Esophagus muscularis mucosa (tissue), 4 donors: ENCODE data around the gene GRIN2D. TPM values are rescaled to one million over a fixed set of nuclear protein-coding genes. Genes with fewer than 3 reads are reported as not detected.

Source experiments
- DNase-seq: peaks from one replicate; pipeline ENCODE4 v3.0.0-alpha.2; 2017; ENCODE audit errors: extremely low spot score
- H3K27ac ChIP-seq, 4 donors: fragments of 200-600 bp; sonication (generic); replicated peaks in 1 of 4; 1 replicate in 3 of 4; 2 replicates in 1 of 4; pipeline ENCODE4 v1.5.1; 2016 to 2019; ENCODE audit warnings: mild to moderate bottlenecking in 1 of 4
- H3K27me3 ChIP-seq, 4 donors: fragments of 200-600 bp; sonication (generic); one replicate each; pipeline versions ENCODE4 v1.5.1 to v1.6.0; 2016 to 2019
- H3K36me3 ChIP-seq, 4 donors: fragments of 200-600 bp; sonication (generic); one replicate each; pipeline ENCODE4 v1.5.1; 2016 to 2019
- H3K4me1 ChIP-seq, 4 donors: fragments of 200-600 bp; sonication (generic); one replicate each; pipeline ENCODE4 v1.5.1; 2016 to 2019
- H3K4me3 ChIP-seq, 4 donors: fragments of 200-600 bp; sonication (generic); 1 replicate in 2 of 4; 2 replicates in 2 of 4; pipeline ENCODE4 v1.5.1; 2016 to 2019; ENCODE audit warnings: mild to moderate bottlenecking in 4 of 4, moderate library complexity in 1 of 4
- H3K9me3 ChIP-seq, 4 donors: fragments of 200-600 bp; sonication (generic); 1 replicate in 3 of 4; 2 replicates in 1 of 4; pipeline ENCODE4 v1.5.1; 2016 to 2019
- EP300 ChIP-seq: sonication (generic); formaldehyde crosslinking; IDR thresholded peaks from one replicate; pipeline ENCODE4 v1.6.1; 2017; ENCODE audit warnings: antibody characterized with exemption
- POLR2A ChIP-seq: fragments of 450-650 bp; IDR thresholded peaks from one replicate; pipeline ENCODE4 v1.6.1; 2017; ENCODE audit warnings: antibody characterized with exemption, moderate library complexity, mild to moderate bottlenecking, low read depth
- POLR2AphosphoS5 ChIP-seq, 2 donors: sonication (generic); formaldehyde crosslinking; IDR thresholded peaks; one replicate each; pipeline ENCODE4 v1.6.1; 2017; ENCODE audit warnings: antibody characterized with exemption in 2 of 2
- WGBS: methylation state at CpG from one replicate; pipeline ENCODE4 v1.1.5; 2018; 5-methylcytosine and 5-hydroxymethylcytosine counted together
- intact Hi-C: fragments of 100-400 bp; cut with DNase I; formaldehyde crosslinking; loops from one replicate; pipeline ENCODE4 v1.15.1; 2023
- total RNA-seq, 4 donors: library from RNA; depleted of rRNA; stranded (reverse); fragments of >200 nt; gene quantifications; one replicate each; pipeline versions ENCODE4 v1.1.0 to v1.2.1, GENCODE V29; 2016
- TF ChIP-seq, protein P1 (sequence below), 3 experiments: fragments of 200-600 bp in 2 of 3; fragments of 450-650 bp in 1 of 3; sonication (generic) in 2 of 3; IDR thresholded peaks; one replicate each; pipeline ENCODE4 v1.5.1; 2017 to 2019; ENCODE audit warnings: antibody characterized with exemption in 3 of 3, mild to moderate bottlenecking in 2 of 3, moderate library complexity in 1 of 3

GRIN2D gene
- total RNA-seq, 4 donors from 2014 or later, result 0.19 to 0.42 (median 0.37) TPM

DNA sequence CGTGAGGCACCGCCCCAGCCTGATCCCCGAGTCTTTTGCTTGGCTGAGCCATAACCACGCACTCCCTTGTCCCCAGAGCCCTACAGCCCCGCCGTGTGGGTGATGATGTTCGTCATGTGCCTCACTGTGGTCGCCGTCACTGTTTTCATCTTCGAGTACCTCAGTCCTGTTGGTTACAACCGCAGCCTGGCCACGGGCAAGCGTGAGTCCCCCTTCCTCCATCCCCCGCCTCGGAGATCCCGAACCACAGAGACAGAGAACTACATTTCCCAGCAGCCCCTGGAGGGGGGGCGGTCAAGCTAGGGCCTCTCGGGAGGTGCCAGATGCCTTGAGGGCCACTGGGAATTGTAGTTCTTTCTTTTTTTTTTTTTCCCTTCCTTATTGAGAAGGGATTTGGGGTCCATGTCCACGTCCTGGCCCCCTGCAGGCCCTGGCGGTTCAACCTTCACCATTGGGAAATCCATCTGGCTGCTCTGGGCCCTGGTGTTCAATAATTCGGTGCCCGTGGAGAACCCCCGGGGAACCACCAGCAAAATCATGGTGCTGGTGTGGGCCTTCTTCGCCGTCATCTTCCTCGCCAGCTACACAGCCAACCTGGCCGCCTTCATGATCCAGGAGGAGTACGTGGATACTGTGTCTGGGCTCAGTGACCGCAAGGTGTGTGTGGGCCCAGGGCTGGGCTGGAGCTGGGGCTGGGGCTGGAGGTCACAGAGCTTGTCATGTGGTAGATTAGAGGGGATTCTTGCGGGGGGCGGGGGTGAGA lies 25.9 kb downstream of the GRIN2D start:
- H3K27ac ChIP-seq, result no peak overlapping the region
- H3K9me3 ChIP-seq, result no peaks in the 10 kb centered on the region
- H3K27me3 ChIP-seq, result peaks cover 0 to 49% (median 24%) of the 10 kb centered on the region in 4 donors
- DNase-seq, result no peak
- H3K4me3 ChIP-seq, result no peak overlapping the region
- intact Hi-C loops, result no loop called here
- H3K36me3 ChIP-seq, result no peaks in the 10 kb centered on the region
- H3K4me1 ChIP-seq, result peaks cover 4 to 17% (median 16%) of the 10 kb centered on the region in 4 donors
- TF ChIP-seq, protein P1, sequence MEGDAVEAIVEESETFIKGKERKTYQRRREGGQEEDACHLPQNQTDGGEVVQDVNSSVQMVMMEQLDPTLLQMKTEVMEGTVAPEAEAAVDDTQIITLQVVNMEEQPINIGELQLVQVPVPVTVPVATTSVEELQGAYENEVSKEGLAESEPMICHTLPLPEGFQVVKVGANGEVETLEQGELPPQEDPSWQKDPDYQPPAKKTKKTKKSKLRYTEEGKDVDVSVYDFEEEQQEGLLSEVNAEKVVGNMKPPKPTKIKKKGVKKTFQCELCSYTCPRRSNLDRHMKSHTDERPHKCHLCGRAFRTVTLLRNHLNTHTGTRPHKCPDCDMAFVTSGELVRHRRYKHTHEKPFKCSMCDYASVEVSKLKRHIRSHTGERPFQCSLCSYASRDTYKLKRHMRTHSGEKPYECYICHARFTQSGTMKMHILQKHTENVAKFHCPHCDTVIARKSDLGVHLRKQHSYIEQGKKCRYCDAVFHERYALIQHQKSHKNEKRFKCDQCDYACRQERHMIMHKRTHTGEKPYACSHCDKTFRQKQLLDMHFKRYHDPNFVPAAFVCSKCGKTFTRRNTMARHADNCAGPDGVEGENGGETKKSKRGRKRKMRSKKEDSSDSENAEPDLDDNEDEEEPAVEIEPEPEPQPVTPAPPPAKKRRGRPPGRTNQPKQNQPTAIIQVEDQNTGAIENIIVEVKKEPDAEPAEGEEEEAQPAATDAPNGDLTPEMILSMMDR (IDR thresholded peaks at IDR 0.05), result no peak
- TF ChIP-seq POLR2A (no peak), POLR2AphosphoS5 (IDR thresholded peaks at IDR 0.05) (no peak), EP300 (no peak)
- WGBS, result 72% methylated on average over 30 of the region's 31 CpGs

DNA sequence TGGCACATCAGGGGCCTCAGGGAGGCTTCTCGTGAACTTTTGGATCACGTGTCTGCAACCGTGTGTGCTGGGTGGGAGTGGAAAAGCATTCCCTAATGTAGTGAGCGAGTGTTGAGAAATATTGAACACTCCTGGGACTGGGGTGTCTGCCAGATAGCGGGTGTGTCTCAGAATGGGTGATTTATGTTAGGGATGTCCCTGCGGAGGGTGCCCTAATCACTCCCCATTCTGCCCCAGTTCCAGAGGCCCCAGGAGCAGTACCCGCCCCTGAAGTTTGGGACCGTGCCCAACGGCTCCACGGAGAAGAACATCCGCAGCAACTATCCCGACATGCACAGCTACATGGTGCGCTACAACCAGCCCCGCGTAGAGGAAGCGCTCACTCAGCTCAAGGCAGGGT lies 28.1 kb downstream of the GRIN2D start:
- Histone ChIP-seq H3K4me3 (no peak overlapping the region), H3K4me1 (peaks cover 0 to 2% (median 0%) of the 10 kb centered on the region in 4 donors), H3K36me3 (no peaks in the 10 kb centered on the region), H3K27me3 (peaks cover 0 to 27% (median 7%) of the 10 kb centered on the region in 4 donors), H3K9me3 (no peaks in the 10 kb centered on the region), H3K27ac (no peak overlapping the region)
- TF ChIP-seq EP300 (no peak), POLR2AphosphoS5 (IDR thresholded peaks at IDR 0.05) (no peak), POLR2A (no peak)
- TF ChIP-seq, protein P1 (IDR thresholded peaks at IDR 0.05), result no peak
- WGBS, result 55% methylated on average over 5 of the region's 16 CpGs
- no peak for DNase-seq
- intact Hi-C loops, result no loop called here

DNA sequence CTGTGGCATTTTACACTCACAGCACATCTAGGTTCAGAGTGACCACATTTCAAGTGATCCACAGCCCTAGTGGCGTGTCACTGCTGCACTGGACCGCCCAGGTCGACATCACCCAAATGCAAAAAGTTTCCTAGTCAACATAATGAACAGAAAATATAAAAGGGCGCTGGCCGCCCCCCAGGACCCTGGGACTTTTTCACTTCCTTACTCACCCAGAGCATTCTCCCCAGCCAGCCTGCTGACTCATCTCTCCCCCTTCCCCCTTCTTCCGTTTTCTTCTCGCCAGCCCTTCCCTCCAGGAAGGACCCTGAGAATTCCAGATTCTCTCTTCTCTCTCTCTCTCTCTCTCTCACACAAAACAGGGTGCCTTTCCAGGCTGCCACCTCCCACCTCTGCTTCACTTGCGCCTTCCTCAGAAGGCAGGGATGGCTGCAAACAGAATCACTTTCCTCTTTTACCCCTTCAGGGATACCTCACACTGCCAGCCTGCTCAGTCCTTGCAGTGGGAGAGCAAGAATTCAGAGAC lies 31.3 kb downstream of the GRIN2D start:
- no peak overlapping the region for H3K27ac ChIP-seq
- no peaks in the 10 kb centered on the region for H3K27me3 ChIP-seq
- 31% methylated on average over 8 of the region's 8 CpGs for whole genome bisulfite sequencing
- H3K9me3 ChIP-seq, result no peaks in the 10 kb centered on the region
- TF ChIP-seq POLR2A, result no peak
- TF ChIP-seq POLR2AphosphoS5 (IDR thresholded peaks at IDR 0.05), result no peak
- TF ChIP-seq, protein P1 (IDR thresholded peaks at IDR 0.05), result no peak
- no peak for TF ChIP-seq EP300
- H3K4me3 ChIP-seq, result no peak overlapping the region
- no peaks in the 10 kb centered on the region for H3K36me3 ChIP-seq
- intact Hi-C loops, result no loop called here
- DNase-seq, result no peak
- no peaks in the 10 kb centered on the region for H3K4me1 ChIP-seq

DNA sequence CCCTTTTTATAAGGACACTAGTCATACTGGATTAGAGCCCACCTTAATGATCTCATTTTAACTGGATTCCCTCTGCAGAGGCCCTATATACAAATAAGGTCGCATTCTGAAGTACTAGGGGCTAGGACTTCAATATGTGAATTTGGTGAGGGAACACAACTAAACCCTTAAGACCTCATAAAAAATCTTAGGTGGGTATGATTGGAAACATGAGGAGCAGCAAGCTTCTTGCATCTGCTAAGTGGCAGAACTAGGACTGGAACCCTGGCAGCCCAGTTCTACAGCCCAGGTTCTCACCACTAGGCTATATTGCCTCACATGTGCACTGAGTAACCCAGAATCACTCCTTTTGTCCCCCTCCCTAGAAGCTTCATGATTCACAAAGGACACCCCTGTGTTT lies 35.2 kb downstream of the GRIN2D start:
- TF ChIP-seq POLR2AphosphoS5 (IDR thresholded peaks at IDR 0.05) (no peak), POLR2A (no peak), EP300 (no peak)
- TF ChIP-seq, protein P1 (IDR thresholded peaks at IDR 0.05), result no peak
- DNase-seq, result no peak

More for the DNA sequence above, 35.2 kb downstream of the GRIN2D start:
- Histone ChIP-seq H3K9me3 (no peaks in the 10 kb centered on the region), H3K4me3 (no peak overlapping the region), H3K27ac (no peak overlapping the region), H3K4me1 (no peaks in the 10 kb centered on the region), H3K27me3 (no peaks in the 10 kb centered on the region), H3K36me3 (no peaks in the 10 kb centered on the region)
- WGBS, result 100% methylated on average over 1 of the region's 1 CpG
- intact Hi-C loops, result no loop called here
